CD4-positive, alpha-beta T cell (primary cell): Measurements from ENCODE around the gene BANF2. TPM values are rescaled to one million over a fixed set of nuclear protein-coding genes. Genes with fewer than 3 reads are reported as not detected.

ENCODE experiments used
- ATAC-seq: fragments of 200-7000 bp; cut with Tn5 transposase; one replicate; pipeline ENCODE4 v1.10.0; 2022; ENCODE audit warnings: mild to moderate bottlenecking; ENCODE audit not compliant: poor library complexity
- CTCF ChIA-PET: fragments of 350-600 bp; sonication (Branson Sonifier 250); formaldehyde crosslinking; loops from one replicate; lab custom pipeline; 2021; ENCODE audit warnings: antibody characterized with exemption, inconsistent platforms; lab: Charles Lee
- POLR2A ChIA-PET: fragments of 350-600 bp; sonication (Branson Sonifier 250); formaldehyde crosslinking; loops from one replicate; lab custom pipeline; 2021; ENCODE audit warnings: antibody characterized with exemption, inconsistent platforms; lab: Charles Lee
- DNase-seq, 14 experiments: peaks; one replicate each; pipeline ENCODE4 v3.0.0-alpha.2; 2013 to 2020; ENCODE audit warnings: mixed read lengths in 2 of 14
- H3K27ac ChIP-seq, 2 donors: one replicate each; pipeline versions ENCODE4 v1.5.1 to v1.7.0; 2013; ENCODE audit warnings: low read length in 2 of 2, low read depth in 1 of 2, mild to moderate bottlenecking in 1 of 2
- H3K27me3 ChIP-seq, 2 experiments: 1 replicate in 1 of 2; 2 replicates in 1 of 2; pipeline versions ENCODE4 v1.6.1 to v1.7.0; 2013; ENCODE audit warnings: low read length in 2 of 2, control low read depth in 1 of 2, mild to moderate bottlenecking in 1 of 2, moderate library complexity in 1 of 2; ENCODE audit not compliant: insufficient read depth in 2 of 2, control insufficient read depth in 1 of 2
- H3K36me3 ChIP-seq: one replicate; pipeline ENCODE4 v1.6.1; 2013; ENCODE audit warnings: low read length, control low read depth; ENCODE audit not compliant: insufficient read depth
- H3K4me1 ChIP-seq: one replicate; pipeline ENCODE4 v1.6.1; 2013; ENCODE audit warnings: low read length, control low read depth; ENCODE audit not compliant: insufficient read depth
- H3K4me3 ChIP-seq: one replicate; pipeline ENCODE4 v1.5.1; 2013; ENCODE audit warnings: mild to moderate bottlenecking, low read length, moderate library complexity
- H3K9me3 ChIP-seq, 2 experiments: 1 replicate in 1 of 2; 2 replicates in 1 of 2; pipeline versions ENCODE4 v1.6.1 to v1.7.0; 2013; ENCODE audit warnings: low read length in 2 of 2, mild to moderate bottlenecking in 2 of 2, control low read depth in 1 of 2, moderate library complexity in 1 of 2; ENCODE audit not compliant: control insufficient read depth in 1 of 2, insufficient read depth in 1 of 2
- H3K27ac Mint-ChIP-seq: one replicate; pipeline ENCODE4 v1.8.0; 2020; ENCODE audit warnings: mixed read lengths
- H3K27me3 Mint-ChIP-seq: one replicate; pipeline ENCODE4 v1.8.0; 2021; ENCODE audit warnings: mixed read lengths
- H3K36me3 Mint-ChIP-seq: one replicate; pipeline ENCODE4 v1.8.0; 2021; ENCODE audit warnings: low read depth, mixed read lengths
- H3K4me1 Mint-ChIP-seq: one replicate; pipeline ENCODE4 v1.8.0; 2021; ENCODE audit warnings: low read depth, mixed read lengths
- H3K4me3 Mint-ChIP-seq: one replicate; pipeline ENCODE4 v1.8.0; 2020; ENCODE audit warnings: mild to moderate bottlenecking, mixed read lengths
- H3K9me3 Mint-ChIP-seq: one replicate; pipeline ENCODE4 v1.8.0; 2020; ENCODE audit warnings: mixed read lengths
- CTCF ChIP-seq: fragments of 200-600 bp; IDR thresholded peaks from one replicate; pipeline ENCODE4 v1.8.0; 2022; ENCODE audit warnings: antibody characterized with exemption, mild to moderate bottlenecking
- intact Hi-C, 2 experiments: fragments of 100-400 bp; cut with DNase I in 1 of 2; cut with micrococcal nuclease in 1 of 2; formaldehyde crosslinking; loops; one replicate each; pipeline versions ENCODE4 v1.15.1 to v1.9.0; 2023 to 2025; cut with DNase I, micrococcal nuclease
- total RNA-seq, 174 experiments: library from RNA in 2 of 174; stranded (reverse) in 2 of 174; gene quantifications; one replicate each; pipeline ENCODE4 v1.2.3 and lab custom pipeline; 2021 to 2026

BANF2 gene
- total RNA-seq, 2 experiments from 2014 or later: not detected

GRCh38 chr20:17700637-17701036 lies 871 bp downstream of the BANF2 start:
- Mint-ChIP-seq H3K9me3 (no peaks in the 10 kb centered on the region), H3K36me3 (no peaks in the 10 kb centered on the region), H3K27ac (no peak overlapping the region), H3K27me3 (peaks cover 2% of the 10 kb centered on the region), H3K4me3 (no peak overlapping the region), H3K4me1 (no peaks in the 10 kb centered on the region)
- no peak overlapping the region for H3K27ac ChIP-seq
- DNase-seq (no peak), ATAC-seq (no peak)
- H3K4me3 ChIP-seq: no peak overlapping the region
- H3K4me1 ChIP-seq: no peaks in the 10 kb centered on the region
- CTCF ChIA-PET: interaction anchor here (2.1 kb wide), 1 partner anchor 18 kb away, joined by 6 read pairs; the partner anchor contains the start of gene RRBP1
- H3K36me3 ChIP-seq: no peaks in the 10 kb centered on the region
- no peaks in the 10 kb centered on the region for H3K9me3 ChIP-seq
- no peaks in the 10 kb centered on the region for H3K27me3 ChIP-seq
- POLR2A ChIA-PET: no interaction called here
- intact Hi-C loops: no loop called here
- TF ChIP-seq CTCF: no peak

GRCh38 chr20:17701826-17702225 lies 2.1 kb downstream of the BANF2 start:
- no peak overlapping the region for H3K27ac Mint-ChIP-seq
- intact Hi-C loops: no loop called here
- H3K36me3 Mint-ChIP-seq: no peaks in the 10 kb centered on the region

GRCh38 chr20:17704589-17705317 lies 5.0 kb downstream of the BANF2 start:
- H3K27me3 Mint-ChIP-seq: no peaks in the 10 kb centered on the region
- H3K4me3 Mint-ChIP-seq: no peak overlapping the region
- H3K4me1 Mint-ChIP-seq: no peaks in the 10 kb centered on the region
- no peak overlapping the region for H3K27ac Mint-ChIP-seq
- no peak overlapping the region for H3K27ac ChIP-seq
- H3K4me1 ChIP-seq: no peaks in the 10 kb centered on the region
- H3K27me3 ChIP-seq: no peaks in the 10 kb centered on the region
- no peaks in the 10 kb centered on the region for H3K9me3 ChIP-seq
- H3K4me3 ChIP-seq: no peak overlapping the region
- POLR2A ChIA-PET: no interaction called here
- H3K9me3 Mint-ChIP-seq: no peaks in the 10 kb centered on the region
- DNase-seq (no peak), ATAC-seq (no peak)
- TF ChIP-seq CTCF: no peak
- H3K36me3 Mint-ChIP-seq: no peaks in the 10 kb centered on the region
- CTCF ChIA-PET: no interaction called here
- H3K36me3 ChIP-seq: no peaks in the 10 kb centered on the region
- intact Hi-C loops: no loop called here

More at GRCh38 chr20:17701826-17702225, 2.1 kb downstream of the BANF2 start:
- ATAC-seq (no peak), DNase-seq (no peak)
- Histone ChIP-seq H3K4me3 (no peak overlapping the region), H3K27me3 (no peaks in the 10 kb centered on the region), H3K36me3 (no peaks in the 10 kb centered on the region), H3K4me1 (no peaks in the 10 kb centered on the region), H3K27ac (no peak overlapping the region), H3K9me3 (no peaks in the 10 kb centered on the region)
- Mint-ChIP-seq H3K4me3 (no peak overlapping the region), H3K27me3 (no peaks in the 10 kb centered on the region), H3K9me3 (no peaks in the 10 kb centered on the region), H3K4me1 (no peaks in the 10 kb centered on the region)
- TF ChIP-seq CTCF: no peak
- ChIA-PET CTCF (interaction anchor here (1.3 kb wide), 1 partner anchor 19 kb away, joined by 3 read pairs; no protein-coding TSS in a partner anchor), POLR2A (no interaction called here)
